Measurements from ENCODE around the gene SCFD2.
A peak's percentile ranks its signal among the peaks of the same experiment; 100 is the strongest.

Gene SCFD2

DNA sequence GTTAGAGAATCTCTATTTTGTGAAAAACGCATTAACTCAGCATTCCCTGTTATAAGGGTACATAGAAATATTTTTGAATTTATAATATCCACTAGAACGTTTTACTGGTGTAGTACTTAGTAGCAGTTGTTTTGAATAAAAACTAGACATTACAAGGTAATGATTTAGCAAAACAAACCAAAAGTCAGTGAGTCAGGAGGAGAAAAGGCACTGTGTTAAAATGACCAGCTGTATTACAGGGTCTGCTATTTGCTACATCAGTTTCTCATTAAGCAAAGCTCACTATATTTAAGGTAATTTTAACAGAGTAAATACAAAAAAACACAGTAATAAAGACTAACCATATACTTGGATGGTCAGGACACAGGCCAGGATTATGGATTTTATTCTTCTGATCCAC lies 351.0 kb downstream of the SCFD2 start:
- H3K4me3 ChIP-seq (ENCODE audit: low read depth, low read length), result no peak overlapping the region
- TF ChIP-seq, protein P1, sequence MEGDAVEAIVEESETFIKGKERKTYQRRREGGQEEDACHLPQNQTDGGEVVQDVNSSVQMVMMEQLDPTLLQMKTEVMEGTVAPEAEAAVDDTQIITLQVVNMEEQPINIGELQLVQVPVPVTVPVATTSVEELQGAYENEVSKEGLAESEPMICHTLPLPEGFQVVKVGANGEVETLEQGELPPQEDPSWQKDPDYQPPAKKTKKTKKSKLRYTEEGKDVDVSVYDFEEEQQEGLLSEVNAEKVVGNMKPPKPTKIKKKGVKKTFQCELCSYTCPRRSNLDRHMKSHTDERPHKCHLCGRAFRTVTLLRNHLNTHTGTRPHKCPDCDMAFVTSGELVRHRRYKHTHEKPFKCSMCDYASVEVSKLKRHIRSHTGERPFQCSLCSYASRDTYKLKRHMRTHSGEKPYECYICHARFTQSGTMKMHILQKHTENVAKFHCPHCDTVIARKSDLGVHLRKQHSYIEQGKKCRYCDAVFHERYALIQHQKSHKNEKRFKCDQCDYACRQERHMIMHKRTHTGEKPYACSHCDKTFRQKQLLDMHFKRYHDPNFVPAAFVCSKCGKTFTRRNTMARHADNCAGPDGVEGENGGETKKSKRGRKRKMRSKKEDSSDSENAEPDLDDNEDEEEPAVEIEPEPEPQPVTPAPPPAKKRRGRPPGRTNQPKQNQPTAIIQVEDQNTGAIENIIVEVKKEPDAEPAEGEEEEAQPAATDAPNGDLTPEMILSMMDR (IDR thresholded peaks at IDR 0.05; ENCODE audit: low read depth, low read length, missing control alignments), result no peak
- DNase-seq, result no peak
- no peak overlapping the region for H3K27ac ChIP-seq
- no peaks in the 10 kb centered on the region for H3K27me3 ChIP-seq (replicated peaks)
- in situ Hi-C loops (cut with HindIII; ENCODE audit: low pct_ligation_motif_present, low sequenced_read_pairs), result no loop called here
- H3K36me3 ChIP-seq (replicated peaks), result no peaks in the 10 kb centered on the region

DNA sequence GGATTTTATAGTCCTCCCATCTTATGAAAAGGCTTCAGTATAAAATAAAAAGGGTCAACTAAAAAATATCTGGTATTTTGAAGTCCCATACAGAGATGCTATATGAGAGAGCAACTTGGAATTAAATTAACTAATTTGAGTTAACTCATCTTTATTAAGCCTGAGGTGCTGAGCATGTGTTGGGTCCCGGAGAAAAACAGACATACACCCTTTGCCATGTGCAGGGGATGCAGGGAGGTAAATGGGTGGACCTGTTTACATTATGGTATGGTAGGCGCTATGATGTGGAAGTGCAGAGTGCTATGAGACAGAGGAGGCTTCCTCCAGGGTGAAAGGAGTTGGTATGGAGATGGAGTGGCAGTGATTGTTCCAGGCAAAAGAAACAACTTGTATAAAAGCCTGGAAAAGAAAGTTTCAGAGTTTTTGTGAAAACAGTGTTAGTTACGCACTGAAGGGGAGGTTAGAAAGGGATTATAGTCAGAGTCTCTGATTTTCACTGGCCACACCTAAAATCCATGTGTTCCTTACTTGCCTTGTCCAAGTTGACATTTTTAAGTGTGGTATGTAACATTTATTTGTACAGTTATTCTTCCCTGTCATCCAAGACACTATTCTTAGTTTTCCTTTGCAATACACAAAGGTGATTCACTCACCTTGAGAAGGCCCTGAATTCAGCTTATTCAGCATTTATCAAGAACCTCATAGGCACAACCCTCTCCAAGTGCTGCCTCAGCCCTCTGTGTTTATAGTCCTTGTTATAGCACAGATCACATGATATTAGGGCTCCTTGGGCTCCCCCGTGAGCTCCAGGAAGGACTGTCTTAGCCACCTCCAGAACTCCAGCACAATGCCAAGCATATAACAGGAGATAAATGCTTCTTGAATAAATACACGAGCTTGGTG lies 351.7 kb downstream of the SCFD2 start:
- in situ Hi-C loops (cut with HindIII; ENCODE audit: low pct_ligation_motif_present, low sequenced_read_pairs), result no loop called here
- no peaks in the 10 kb centered on the region for H3K36me3 ChIP-seq (replicated peaks)
- TF ChIP-seq, protein P1 (IDR thresholded peaks at IDR 0.05; ENCODE audit: low read depth, low read length, missing control alignments), result no peak
- H3K27me3 ChIP-seq (replicated peaks), result no peaks in the 10 kb centered on the region
- no peak overlapping the region for H3K27ac ChIP-seq
- H3K4me3 ChIP-seq (ENCODE audit: low read depth, low read length), result no peak overlapping the region
- DNase-seq, result no peak

DNA sequence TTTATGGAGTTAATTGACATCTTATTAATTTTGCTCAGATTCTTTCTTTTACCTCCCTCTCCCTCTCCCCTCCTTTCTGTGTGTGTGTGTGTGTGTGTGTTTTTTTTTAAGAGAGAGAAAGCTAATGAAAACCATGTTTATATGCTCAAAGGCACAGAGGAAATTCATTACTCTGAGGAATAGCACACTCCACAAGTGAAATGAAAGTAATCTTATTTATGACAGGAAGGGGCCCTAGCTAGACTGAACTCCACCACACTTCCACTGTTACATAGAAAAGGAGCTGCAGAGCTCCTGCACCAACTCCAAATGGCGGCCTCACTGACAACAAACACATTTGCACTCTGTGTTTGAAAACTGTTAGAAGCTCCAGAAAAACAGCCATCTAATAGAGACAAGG lies 353.1 kb downstream of the SCFD2 start:
- in situ Hi-C loops (cut with HindIII; ENCODE audit: low pct_ligation_motif_present, low sequenced_read_pairs), result no loop called here
- TF ChIP-seq, protein P1 (IDR thresholded peaks at IDR 0.05; ENCODE audit: low read depth, low read length, missing control alignments), result no peak
- no peak for DNase-seq
- Histone ChIP-seq H3K4me3 (ENCODE audit: low read depth, low read length) (no peak overlapping the region), H3K27me3 (replicated peaks) (no peaks in the 10 kb centered on the region), H3K27ac (no peak overlapping the region), H3K36me3 (replicated peaks) (no peaks in the 10 kb centered on the region)

DNA sequence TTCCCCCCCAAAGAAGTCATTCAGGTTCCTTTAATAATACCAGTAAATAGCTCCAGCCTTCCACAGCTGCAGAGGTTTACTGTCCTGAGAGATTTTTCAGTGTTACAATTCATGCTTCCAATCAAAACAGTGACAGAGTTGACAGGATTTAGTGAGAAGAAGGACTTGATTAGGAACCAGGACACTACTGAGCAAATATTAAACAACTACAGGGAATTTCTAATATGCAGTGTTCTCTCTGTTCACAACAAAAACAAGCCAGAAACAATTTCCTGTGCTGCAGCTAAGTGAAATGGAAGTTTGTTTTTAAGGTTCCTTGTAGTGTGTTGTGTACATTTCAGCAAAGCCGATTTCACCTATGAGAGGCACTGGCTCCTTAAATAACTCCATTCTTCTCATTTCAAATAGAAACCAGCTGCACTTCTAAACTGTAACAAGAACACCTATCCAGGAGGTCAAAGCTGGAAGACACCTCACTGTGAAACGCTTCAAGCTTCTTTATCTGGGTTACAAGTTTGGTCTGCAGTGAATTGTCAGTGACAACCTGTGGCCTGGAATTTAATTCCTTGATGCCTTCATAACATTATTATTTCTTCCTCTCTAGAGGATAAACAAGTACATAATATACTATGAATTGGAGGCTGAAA lies 354.5 kb downstream of the SCFD2 start:
- H3K27ac ChIP-seq, result no peak overlapping the region
- H3K4me3 ChIP-seq (ENCODE audit: low read depth, low read length), result no peak overlapping the region
- in situ Hi-C loops (cut with HindIII; ENCODE audit: low pct_ligation_motif_present, low sequenced_read_pairs), result no loop called here
- H3K27me3 ChIP-seq (replicated peaks), result no peaks in the 10 kb centered on the region
- TF ChIP-seq, protein P1 (IDR thresholded peaks at IDR 0.05; ENCODE audit: low read depth, low read length, missing control alignments), result no peak
- DNase-seq, result no peak
- H3K36me3 ChIP-seq (replicated peaks), result no peaks in the 10 kb centered on the region

DNA sequence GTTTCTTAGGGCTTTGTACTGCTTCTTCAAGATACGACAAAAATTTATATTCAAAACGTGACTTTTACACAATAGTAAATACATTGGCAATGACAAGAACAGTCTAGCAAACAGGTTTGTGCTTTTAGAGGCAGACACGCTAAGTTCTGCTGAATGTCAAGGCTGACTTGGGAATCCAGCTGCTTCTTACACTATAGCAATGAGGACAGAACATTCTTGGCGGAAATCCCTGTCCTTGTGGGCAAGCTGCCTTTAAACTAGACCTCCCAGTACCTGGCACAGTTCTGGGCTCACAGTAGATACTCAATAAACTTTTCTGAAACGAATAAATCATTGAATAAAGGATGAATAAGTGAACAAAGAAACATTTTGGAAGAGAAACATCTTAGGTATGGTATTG lies 355.5 kb downstream of the SCFD2 start:
- no peak overlapping the region for H3K4me3 ChIP-seq (ENCODE audit: low read depth, low read length)
- TF ChIP-seq, protein P1 (IDR thresholded peaks at IDR 0.05; ENCODE audit: low read depth, low read length, missing control alignments), result no peak
- in situ Hi-C loops (cut with HindIII; ENCODE audit: low pct_ligation_motif_present, low sequenced_read_pairs), result no loop called here
- no peaks in the 10 kb centered on the region for H3K27me3 ChIP-seq (replicated peaks)
- H3K36me3 ChIP-seq (replicated peaks), result no peaks in the 10 kb centered on the region
- peak; percentile 18 for DNase-seq
- no peak overlapping the region for H3K27ac ChIP-seq
